Stimulated activated CD4-positive, alpha-beta T cell treated with anti-CD3 and anti-CD28 coated beads, TNF-alpha, amount 100 ng/mL, for 24 hours (primary cell): Measurements from ENCODE around the gene ADAMTS17.
A peak's percentile ranks its signal among the peaks of the same experiment; 100 is the strongest.

Experiments used
- DNase-seq, 3 experiments: peaks; one replicate each; pipeline ENCODE4 v3.0.0-alpha.2; 2020; ENCODE audit warnings: low read depth in 3 of 3

ADAMTS17 gene

GRCh38 chr15:100134586-100134985 is 207.2 kb downstream of the ADAMTS17 start:
- DNase-seq = no peak

- DNase-seq = no peak
These were observed 207.6 kb downstream of the ADAMTS17 start for GRCh38 chr15:100134089-100134583.

- DNase-seq = no peak
These were observed 208.8 kb downstream of the ADAMTS17 start for GRCh38 chr15:100133001-100133400.

- no peak for DNase-seq
These were observed 209.5 kb downstream of the ADAMTS17 start for GRCh38 chr15:100132309-100132708.

- DNase-seq = peak in 1 of 3 experiments; percentile 44
These were observed 210.2 kb downstream of the ADAMTS17 start for GRCh38 chr15:100131321-100132224.

- DNase-seq = no peak
These were observed 212.1 kb downstream of the ADAMTS17 start for GRCh38 chr15:100129677-100130076.

GRCh38 chr15:100125401-100126191 is 216.2 kb downstream of the ADAMTS17 start:
- DNase-seq = no peak

GRCh38 chr15:100124936-100125335 is 216.8 kb downstream of the ADAMTS17 start:
- DNase-seq = no peak

- no peak for DNase-seq
These were observed 217.4 kb downstream of the ADAMTS17 start for GRCh38 chr15:100124361-100124760.

- no peak for DNase-seq
These were observed 218.2 kb downstream of the ADAMTS17 start for GRCh38 chr15:100123611-100124010.

GRCh38 chr15:100121285-100121684 is 220.5 kb downstream of the ADAMTS17 start:
- no peak for DNase-seq

GRCh38 chr15:100120111-100120510 is 221.7 kb downstream of the ADAMTS17 start:
- no peak for DNase-seq

GRCh38 chr15:100118546-100118945 is 223.2 kb downstream of the ADAMTS17 start:
- no peak for DNase-seq

- no peak for DNase-seq
These were observed 225.2 kb downstream of the ADAMTS17 start for GRCh38 chr15:100116416-100117190.

- no peak for DNase-seq
These were observed 226.1 kb downstream of the ADAMTS17 start for GRCh38 chr15:100115711-100116090.

- DNase-seq = no peak
These were observed 226.6 kb downstream of the ADAMTS17 start for GRCh38 chr15:100115066-100115710.

- DNase-seq = no peak
These were observed 227.2 kb downstream of the ADAMTS17 start for GRCh38 chr15:100114571-100114970.

GRCh38 chr15:100114100-100114499 is 227.7 kb downstream of the ADAMTS17 start:
- no peak for DNase-seq

- no peak for DNase-seq
These were observed 228.3 kb downstream of the ADAMTS17 start for GRCh38 chr15:100113351-100114080.

- DNase-seq = no peak
These were observed 229.0 kb downstream of the ADAMTS17 start for GRCh38 chr15:100112636-100113305.
